DND-41 (cell line): ENCODE results near the gene NOS1AP.

ENCODE experiments used
- ATAC-seq: fragments of 200-7000 bp; cut with Tn5 transposase; 3 replicates; pipeline ENCODE4 v1.9.1; 2021; ENCODE audit warnings: low read depth; ENCODE audit not compliant: insufficient read depth
- DNase-seq: peaks from one replicate; pipeline ENCODE4 v3.0.0-alpha.2; 2020
- H2AFZ ChIP-seq: 2 replicates; pipeline ENCODE4 v1.6.0; 2012; ENCODE audit warnings: low read depth, low read length
- H3K27ac ChIP-seq: 2 replicates; pipeline ENCODE4 v1.5.1; 2012; ENCODE audit warnings: low read length, inconsistent platforms
- H3K27me3 ChIP-seq: fragments of 200-600 bp; sonication (generic); 2 replicates; pipeline ENCODE4 v1.6.0; 2012; ENCODE audit warnings: low read length, mild to moderate bottlenecking, inconsistent platforms; ENCODE audit not compliant: insufficient read depth, poor library complexity
- H3K36me3 ChIP-seq: 2 replicates; pipeline ENCODE4 v1.5.1; 2012; ENCODE audit warnings: low read length, inconsistent platforms; ENCODE audit not compliant: insufficient read depth
- H3K4me1 ChIP-seq: 2 replicates; pipeline ENCODE4 v1.5.1; 2012; ENCODE audit warnings: mild to moderate bottlenecking, low read length; ENCODE audit not compliant: insufficient read depth
- H3K4me2 ChIP-seq: 2 replicates; pipeline ENCODE4 v1.6.0; 2012; ENCODE audit warnings: mild to moderate bottlenecking, moderate library complexity, low read length, inconsistent platforms; ENCODE audit not compliant: insufficient read depth
- H3K4me3 ChIP-seq, 2 experiments: fragments of 200-600 bp in 1 of 2; shearing (Covaris generic) in 1 of 2; 2 replicates each; pipeline ENCODE4 v1.5.1; 2012 to 2016; ENCODE audit warnings: inconsistent platforms in 2 of 2, low read length in 2 of 2, mild to moderate bottlenecking in 2 of 2, low read depth in 1 of 2, moderate library complexity in 1 of 2
- H3K79me2 ChIP-seq: 2 replicates; pipeline ENCODE4 v1.6.0; 2012; ENCODE audit warnings: low read length, inconsistent platforms; ENCODE audit not compliant: insufficient read depth
- H3K9ac ChIP-seq: 2 replicates; pipeline ENCODE4 v1.6.0; 2012; ENCODE audit warnings: low read depth, mild to moderate bottlenecking, inconsistent platforms, low read length, moderate library complexity
- H3K9me3 ChIP-seq: 2 replicates; pipeline ENCODE4 v1.5.1; 2012; ENCODE audit warnings: low read length, moderate library complexity, mild to moderate bottlenecking, inconsistent platforms; ENCODE audit not compliant: insufficient read depth, severe bottlenecking
- H4K20me1 ChIP-seq: 2 replicates; pipeline ENCODE4 v1.6.0; 2012; ENCODE audit warnings: low read length; ENCODE audit not compliant: insufficient read depth
- CTCF ChIP-seq: IDR thresholded peaks from 2 replicates; pipeline ENCODE4 v1.5.1; 2012; ENCODE audit warnings: borderline replicate concordance, low read length, moderate library complexity, mild to moderate bottlenecking; ENCODE audit not compliant: poor library complexity, severe bottlenecking; ENCODE audit errors: extremely low read depth
- EZH2 ChIP-seq: IDR thresholded peaks from 3 replicates; pipeline ENCODE4 v1.6.1; 2012; ENCODE audit warnings: borderline replicate concordance, low read depth, mild to moderate bottlenecking, moderate library complexity, low read length, inconsistent platforms; ENCODE audit not compliant: severe bottlenecking

Gene NOS1AP

GRCh38 chr1:162292422-162292849, 222.9 kb downstream of the NOS1AP start:
- no peak overlapping the region for H3K4me2 ChIP-seq
- H3K79me2 ChIP-seq, result no peaks in the 10 kb centered on the region
- no peak overlapping the region for H2AFZ ChIP-seq
- H3K9ac ChIP-seq, result no peak overlapping the region
- no peaks in the 10 kb centered on the region for H3K36me3 ChIP-seq
- H3K9me3 ChIP-seq, result no peaks in the 10 kb centered on the region
- TF ChIP-seq EZH2 (no peak), CTCF (no peak)
- H3K27ac ChIP-seq, result no peak overlapping the region
- ATAC-seq (no peak), DNase-seq (no peak)
- no peaks in the 10 kb centered on the region for H3K4me1 ChIP-seq
- H3K27me3 ChIP-seq, result peaks cover 6% of the 10 kb centered on the region
- H3K4me3 ChIP-seq, result no peak overlapping the region
- H4K20me1 ChIP-seq, result no peaks in the 10 kb centered on the region

- H3K4me1 ChIP-seq, result no peaks in the 10 kb centered on the region
- H3K27me3 ChIP-seq, result peaks cover 8% of the 10 kb centered on the region
- H2AFZ ChIP-seq, result no peak overlapping the region
- H3K4me3 ChIP-seq, result no peak overlapping the region
- H3K36me3 ChIP-seq, result no peaks in the 10 kb centered on the region
- H3K4me2 ChIP-seq, result no peak overlapping the region
- no peaks in the 10 kb centered on the region for H3K79me2 ChIP-seq
- H4K20me1 ChIP-seq, result no peaks in the 10 kb centered on the region
- no peak for TF ChIP-seq CTCF
- H3K9me3 ChIP-seq, result no peaks in the 10 kb centered on the region
- H3K9ac ChIP-seq, result no peak overlapping the region
- ATAC-seq, result no peak
- DNase-seq, result no peak
- no peak overlapping the region for H3K27ac ChIP-seq
These were observed 223.7 kb downstream of the NOS1AP start for GRCh38 chr1:162293073-162293692.

- ATAC-seq (no peak), DNase-seq (no peak)
- Histone ChIP-seq H3K36me3 (no peaks in the 10 kb centered on the region), H2AFZ (no peak overlapping the region), H3K4me1 (no peaks in the 10 kb centered on the region), H3K9me3 (no peaks in the 10 kb centered on the region), H3K4me3 (no peak overlapping the region), H3K9ac (no peak overlapping the region), H4K20me1 (no peaks in the 10 kb centered on the region), H3K27ac (no peak overlapping the region), H3K27me3 (peaks cover 10% of the 10 kb centered on the region), H3K4me2 (no peak overlapping the region), H3K79me2 (no peaks in the 10 kb centered on the region)
- TF ChIP-seq CTCF, result no peak
- TF ChIP-seq EZH2, result no peak
These were observed 224.5 kb downstream of the NOS1AP start for GRCh38 chr1:162294015-162294414.

- DNase-seq (no peak), ATAC-seq (no peak)
- Histone ChIP-seq H3K9ac (no peak overlapping the region), H3K4me1 (no peaks in the 10 kb centered on the region), H3K9me3 (no peaks in the 10 kb centered on the region), H4K20me1 (no peaks in the 10 kb centered on the region), H2AFZ (no peak overlapping the region), H3K27ac (no peak overlapping the region), H3K4me3 (no peak overlapping the region), H3K36me3 (no peaks in the 10 kb centered on the region), H3K4me2 (no peak overlapping the region), H3K79me2 (no peaks in the 10 kb centered on the region), H3K27me3 (peaks cover 10% of the 10 kb centered on the region)
- TF ChIP-seq CTCF (no peak), EZH2 (no peak)
These were observed 227.7 kb downstream of the NOS1AP start for GRCh38 chr1:162297208-162297607.
